Body of pancreas (tissue), 4 donors: ENCODE results near the gene CT47A1.

ENCODE experiments used
- CTCF ChIP-seq, 7 experiments: fragments of 450-650 bp in 4 of 7; fragments of 200-600 bp in 3 of 7; sonication (generic) in 3 of 7; IDR thresholded peaks; one replicate each; pipeline ENCODE4 v1.5.1; 2016 to 2019; ENCODE audit warnings: antibody characterized with exemption in 7 of 7
- POLR2A ChIP-seq, 3 donors: fragments of 450-650 bp; IDR thresholded peaks; one replicate each; pipeline ENCODE4 v1.6.1; 2016; ENCODE audit warnings: antibody characterized with exemption in 3 of 3, mild to moderate bottlenecking in 2 of 3

- TF ChIP-seq CTCF (IDR thresholded peaks at IDR 0.05) = no peak
- TF ChIP-seq POLR2A (IDR thresholded peaks at IDR 0.05) = no peak
Observed at GRCh38 chrX:121028419-121028818, 42.9 kb upstream of the CT47A1 start.
